SK-N-SH treated with all-trans-retinoic acid at 6 μM for 48 hours (cell line): ENCODE data around the gene MEAF6.

ENCODE experiments used
- CSRNP3 ChIP-seq: fragments of 250-450 bp; sonication (Bioruptor Pico); IDR thresholded peaks from 2 replicates; pipeline ENCODE4 v1.5.1; 2021; ENCODE audit warnings: mild to moderate bottlenecking, moderate library complexity
- ESRRG ChIP-seq: fragments of 250-450 bp; sonication (Bioruptor Pico); IDR thresholded peaks from 2 replicates; pipeline ENCODE4 v1.6.1; 2021; ENCODE audit warnings: mild to moderate bottlenecking
- RARB ChIP-seq: fragments of 250-450 bp; sonication (Bioruptor Pico); IDR thresholded peaks from 2 replicates; pipeline ENCODE4 v1.8.0; 2021; ENCODE audit warnings: mild to moderate bottlenecking, moderate library complexity
- TSHZ2 ChIP-seq: fragments of 250-450 bp; sonication (Bioruptor Pico); IDR thresholded peaks from 2 replicates; pipeline ENCODE4 v1.5.0; 2020; ENCODE audit warnings: mild to moderate bottlenecking, moderate library complexity
- ZFP3 ChIP-seq: fragments of 250-450 bp; sonication (Bioruptor Pico); IDR thresholded peaks from 2 replicates; pipeline ENCODE4 v1.5.0; 2020; ENCODE audit warnings: mild to moderate bottlenecking, moderate library complexity
- ZFP30 ChIP-seq: fragments of 450-650 bp; formaldehyde crosslinking; IDR thresholded peaks from 2 replicates; pipeline ENCODE4 v1.5.0; 2022; ENCODE audit warnings: mild to moderate bottlenecking, moderate library complexity
- ZNF8 ChIP-seq: fragments of 450-650 bp; formaldehyde crosslinking; IDR thresholded peaks from 2 replicates; pipeline ENCODE4 v1.5.0; 2020; ENCODE audit warnings: mild to moderate bottlenecking, moderate library complexity
- TF ChIP-seq, protein P1 (sequence below): fragments of 250-450 bp; sonication (Bioruptor Pico); IDR thresholded peaks from 2 replicates; pipeline ENCODE4 v1.8.0; 2020; ENCODE audit warnings: mild to moderate bottlenecking, moderate library complexity, borderline replicate concordance

DNA sequence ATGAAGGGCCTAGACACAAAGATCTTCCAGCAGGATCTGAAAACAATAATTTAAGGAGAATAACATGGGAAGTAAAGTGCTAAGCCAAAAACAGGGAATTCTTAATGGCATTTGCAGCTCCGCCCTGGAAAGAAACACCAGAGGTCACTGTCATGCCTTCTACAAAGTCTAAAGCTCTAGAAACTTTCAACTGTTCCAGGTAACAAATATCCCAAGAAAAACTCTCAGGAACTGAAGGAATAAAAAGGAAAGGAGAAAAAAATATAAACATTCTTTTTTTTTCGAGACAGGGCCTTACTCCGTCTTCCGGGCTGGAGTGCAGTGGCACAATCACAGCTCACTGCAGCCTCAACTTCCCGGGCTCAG is 27.0 kb downstream of the MEAF6 start:
- TF ChIP-seq RARB (CRISPR knock-in tag) = no peak
- TF ChIP-seq TSHZ2 (CRISPR knock-in tag) = no peak
- TF ChIP-seq, protein P1, sequence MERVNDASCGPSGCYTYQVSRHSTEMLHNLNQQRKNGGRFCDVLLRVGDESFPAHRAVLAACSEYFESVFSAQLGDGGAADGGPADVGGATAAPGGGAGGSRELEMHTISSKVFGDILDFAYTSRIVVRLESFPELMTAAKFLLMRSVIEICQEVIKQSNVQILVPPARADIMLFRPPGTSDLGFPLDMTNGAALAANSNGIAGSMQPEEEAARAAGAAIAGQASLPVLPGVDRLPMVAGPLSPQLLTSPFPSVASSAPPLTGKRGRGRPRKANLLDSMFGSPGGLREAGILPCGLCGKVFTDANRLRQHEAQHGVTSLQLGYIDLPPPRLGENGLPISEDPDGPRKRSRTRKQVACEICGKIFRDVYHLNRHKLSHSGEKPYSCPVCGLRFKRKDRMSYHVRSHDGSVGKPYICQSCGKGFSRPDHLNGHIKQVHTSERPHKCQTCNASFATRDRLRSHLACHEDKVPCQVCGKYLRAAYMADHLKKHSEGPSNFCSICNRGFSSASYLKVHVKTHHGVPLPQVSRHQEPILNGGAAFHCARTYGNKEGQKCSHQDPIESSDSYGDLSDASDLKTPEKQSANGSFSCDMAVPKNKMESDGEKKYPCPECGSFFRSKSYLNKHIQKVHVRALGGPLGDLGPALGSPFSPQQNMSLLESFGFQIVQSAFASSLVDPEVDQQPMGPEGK (CRISPR knock-in tag) = no peak
- no peak for TF ChIP-seq CSRNP3
- no peak for TF ChIP-seq ESRRG
- TF ChIP-seq ZFP3 = no peak
- TF ChIP-seq ZNF8 (CRISPR knock-in tag) = no peak
- TF ChIP-seq ZFP30 = no peak
